H1 (cell line): ENCODE results near the gene TJP3. TPM values are rescaled to one million over a fixed set of nuclear protein-coding genes. Genes with fewer than 3 reads are reported as not detected.

Experiments
- CTCF ChIA-PET: fragments of 300-600 bp; sonication (Branson Sonifier 250); formaldehyde crosslinking; loops from one replicate; lab custom pipeline; 2021; ENCODE audit not compliant: partially characterized antibody; lab: Charles Lee
- POLR2A ChIA-PET: fragments of 300-600 bp; sonication (Branson Sonifier 250); formaldehyde crosslinking; loops from one replicate; lab custom pipeline; 2021; ENCODE audit warnings: inconsistent platforms; ENCODE audit not compliant: partially characterized antibody; lab: Charles Lee
- DNase-seq, 2 experiments: peaks; one replicate each; pipeline versions ENCODE4 v3.0.0 to v3.0.0-alpha.2; 2010 to 2022; ENCODE audit warnings: low spot score in 2 of 2, low read depth in 1 of 2, mixed read lengths in 1 of 2
- FAIRE-seq: peaks from 2 replicates; lab custom pipeline; 2011; peaks lifted over from hg19 to GRCh38; lab: Jason Lieb, UNC
- H2AFZ ChIP-seq: 2 replicates; pipeline ENCODE4 v1.8.1; 2012; ENCODE audit warnings: low read length, inconsistent platforms
- H2AK5ac ChIP-seq: 2 replicates; pipeline ENCODE4 v1.6.1; 2013; ENCODE audit warnings: low read depth, low read length
- H2BK120ac ChIP-seq: replicated peaks from 2 replicates; pipeline ENCODE3; 2013; ENCODE audit warnings: low read depth, low read length, inconsistent platforms
- H2BK12ac ChIP-seq: 2 replicates; pipeline ENCODE4 v1.6.1; 2013; ENCODE audit warnings: low read depth, low read length
- H2BK15ac ChIP-seq: 2 replicates; pipeline ENCODE4 v1.6.1; 2013; ENCODE audit warnings: low read length
- H2BK20ac ChIP-seq: 2 replicates; pipeline ENCODE4 v1.6.1; 2013; ENCODE audit warnings: low read length
- H2BK5ac ChIP-seq: 2 replicates; pipeline ENCODE4 v1.6.1; 2013; ENCODE audit warnings: low read depth, low read length
- H3K14ac ChIP-seq: 2 replicates; pipeline ENCODE4 v1.6.1; 2013; ENCODE audit warnings: inconsistent platforms; ENCODE audit not compliant: insufficient read length
- H3K18ac ChIP-seq: 2 replicates; pipeline ENCODE4 v1.6.1; 2013; ENCODE audit warnings: low read length; ENCODE audit errors: extremely low read depth
- H3K23ac ChIP-seq: 2 replicates; pipeline ENCODE4 v1.6.1; 2013; ENCODE audit warnings: inconsistent platforms; ENCODE audit not compliant: insufficient read length
- H3K23me2 ChIP-seq: 2 replicates; pipeline ENCODE4 v1.6.1; 2013; ENCODE audit warnings: low read depth, low read length
- H3K27ac ChIP-seq: 2 replicates; pipeline ENCODE4 v1.6.1; 2011; ENCODE audit warnings: low read depth, low read length, inconsistent platforms
- H3K27me3 ChIP-seq, 4 experiments: replicated peaks in 1 of 4; 1 replicate in 1 of 4; 2 replicates in 3 of 4; pipeline versions ENCODE4 v1.6.1 to v1.8.1; 2011 to 2013; ENCODE audit warnings: low read length in 3 of 4, mild to moderate bottlenecking in 3 of 4, inconsistent platforms in 2 of 4, mixed read lengths in 2 of 4, moderate library complexity in 1 of 4; ENCODE audit not compliant: control insufficient read depth in 3 of 4, insufficient read depth in 3 of 4; ENCODE audit errors: extremely low read depth in 1 of 4
- H3K36me3 ChIP-seq, 4 experiments: 2 replicates each; pipeline versions ENCODE4 v1.6.1 to v1.8.1; 2011 to 2013; ENCODE audit warnings: mild to moderate bottlenecking in 4 of 4, low read length in 3 of 4, moderate library complexity in 2 of 4, control low read depth in 1 of 4, inconsistent platforms in 1 of 4; ENCODE audit not compliant: insufficient read depth in 4 of 4, control insufficient read depth in 2 of 4
- H3K4ac ChIP-seq: replicated peaks from 2 replicates; pipeline ENCODE3; 2013; ENCODE audit warnings: low read length, low read depth, mixed read lengths, inconsistent platforms; ENCODE audit not compliant: insufficient read length
- H3K4me1 ChIP-seq, 4 experiments: replicated peaks in 1 of 4; 1 replicate in 1 of 4; 2 replicates in 3 of 4; pipeline versions ENCODE4 v1.6.1 to v1.8.1; 2011 to 2013; ENCODE audit warnings: low read length in 3 of 4, inconsistent platforms in 2 of 4, mixed read lengths in 1 of 4; ENCODE audit not compliant: insufficient read depth in 4 of 4, control insufficient read depth in 3 of 4
- H3K4me2 ChIP-seq, 2 experiments: 2 replicates each; pipeline versions ENCODE4 v1.6.1 to v1.8.1; 2011 to 2013; ENCODE audit warnings: low read depth in 2 of 2, low read length in 2 of 2, control low read depth in 1 of 2, inconsistent platforms in 1 of 2, mild to moderate bottlenecking in 1 of 2; ENCODE audit not compliant: insufficient read depth in 1 of 2
- H3K4me3 ChIP-seq, 4 experiments: fragments of 200-600, 300-600 bp in 1 of 4; sonication (generic), shearing (Covaris generic), sonication (Bioruptor Twin) in 1 of 4; 2 replicates each; pipeline versions ENCODE4 v1.5.1 to v1.8.1; 2011 to 2016; ENCODE audit warnings: low read length in 4 of 4, low read depth in 3 of 4, control low read depth in 2 of 4, inconsistent platforms in 2 of 4, mild to moderate bottlenecking in 2 of 4, mixed read lengths in 1 of 4, moderate library complexity in 1 of 4; ENCODE audit not compliant: insufficient read depth in 2 of 4; ENCODE audit errors: extremely low read depth in 1 of 4
- H3K56ac ChIP-seq: replicated peaks from 2 replicates; pipeline ENCODE3; 2013; ENCODE audit warnings: low read depth, mild to moderate bottlenecking, mixed read lengths, low read length, inconsistent platforms; ENCODE audit not compliant: insufficient read length
- H3K79me1 ChIP-seq: 2 replicates; pipeline ENCODE4 v1.6.1; 2013; ENCODE audit warnings: low read depth, low read length, control low read depth
- H3K79me2 ChIP-seq, 2 experiments: 2 replicates each; pipeline versions ENCODE4 v1.6.1 to v1.8.1; 2012 to 2013; ENCODE audit warnings: low read length in 2 of 2, mild to moderate bottlenecking in 2 of 2, inconsistent platforms in 1 of 2; ENCODE audit not compliant: insufficient read depth in 2 of 2, control insufficient read depth in 1 of 2
- H3K9ac ChIP-seq, 4 experiments: replicated peaks in 1 of 4; 1 replicate in 1 of 4; 2 replicates in 3 of 4; pipeline versions ENCODE4 v1.6.1 to v1.8.1; 2011 to 2013; ENCODE audit warnings: low read depth in 3 of 4, low read length in 3 of 4, control low read depth in 2 of 4, mild to moderate bottlenecking in 2 of 4, moderate library complexity in 2 of 4, inconsistent platforms in 1 of 4; ENCODE audit errors: extremely low read depth in 1 of 4
- H3K9me3 ChIP-seq, 2 experiments: 2 replicates each; pipeline versions ENCODE4 v1.6.1 to v1.8.1; 2012 to 2013; ENCODE audit warnings: mild to moderate bottlenecking in 2 of 2, moderate library complexity in 2 of 2, control low read depth in 1 of 2, inconsistent platforms in 1 of 2, low read depth in 1 of 2, low read length in 1 of 2, mixed read lengths in 1 of 2; ENCODE audit not compliant: insufficient read depth in 2 of 2
- H4K20me1 ChIP-seq, 2 experiments: replicated peaks in 1 of 2; 2 replicates each; pipeline versions ENCODE3 to v1.8.1; 2011 to 2013; ENCODE audit warnings: inconsistent platforms in 2 of 2, low read length in 2 of 2, mild to moderate bottlenecking in 1 of 2; ENCODE audit not compliant: insufficient read depth in 2 of 2, control insufficient read depth in 1 of 2
- H4K5ac ChIP-seq: 2 replicates; pipeline ENCODE4 v1.6.1; 2013; ENCODE audit warnings: low read length, low read depth, mixed read lengths, inconsistent platforms; ENCODE audit not compliant: insufficient read length
- H4K8ac ChIP-seq: 2 replicates; pipeline ENCODE4 v1.8.0; 2013; ENCODE audit warnings: mild to moderate bottlenecking, moderate library complexity, low read length, inconsistent platforms; ENCODE audit not compliant: insufficient read depth; ENCODE audit errors: extremely low read depth
- H4K91ac ChIP-seq: replicated peaks from 2 replicates; pipeline ENCODE3; 2013; ENCODE audit warnings: low read length, mixed read lengths, inconsistent platforms; ENCODE audit not compliant: insufficient read length
- BACH1 ChIP-seq: IDR thresholded peaks from 2 replicates; pipeline ENCODE4 v1.6.1; 2012; ENCODE audit warnings: low read length, improper control_type of control experiment
- CHD1 ChIP-seq: IDR thresholded peaks from 2 replicates; pipeline ENCODE4 v1.6.1; 2012; ENCODE audit warnings: low read depth, low read length, improper control_type of control experiment
- EGR1 ChIP-seq: IDR thresholded peaks from 2 replicates; pipeline ENCODE4 v1.6.1; 2011; ENCODE audit warnings: low read depth, low read length, borderline replicate concordance
- GTF2F1 ChIP-seq: IDR thresholded peaks from 2 replicates; pipeline ENCODE4 v1.6.1; 2012; ENCODE audit warnings: low read depth, low read length, improper control_type of control experiment, borderline replicate concordance
- JUN ChIP-seq: IDR thresholded peaks from 2 replicates; pipeline ENCODE4 v1.6.1; 2011; ENCODE audit warnings: low read depth, mild to moderate bottlenecking, improper control_type of control experiment, low read length
- JUND ChIP-seq: IDR thresholded peaks from 2 replicates; pipeline ENCODE4 v1.6.1; 2011; ENCODE audit warnings: mild to moderate bottlenecking, improper control_type of control experiment, low read length
- MAFK ChIP-seq: IDR thresholded peaks from 2 replicates; pipeline ENCODE4 v1.6.1; 2012; ENCODE audit warnings: low read depth, mild to moderate bottlenecking, improper control_type of control experiment, low read length
- RFX5 ChIP-seq: IDR thresholded peaks from 2 replicates; pipeline ENCODE4 v1.6.1; 2011; ENCODE audit warnings: low read depth, low read length, improper control_type of control experiment, borderline replicate concordance
- TBP ChIP-seq: IDR thresholded peaks from 2 replicates; pipeline ENCODE4 v1.6.1; 2011; ENCODE audit warnings: low read depth, low read length, improper control_type of control experiment
- TCF12 ChIP-seq: IDR thresholded peaks from 2 replicates; pipeline ENCODE4 v1.6.1; 2011; ENCODE audit warnings: low read depth, mild to moderate bottlenecking, low read length
- ZNF274 ChIP-seq: IDR thresholded peaks from 2 replicates; pipeline ENCODE4 v1.7.0; 2012; ENCODE audit warnings: low read length, borderline replicate concordance; ENCODE audit errors: extremely low read depth
- WGBS, 2 experiments: shearing (Covaris generic) in 1 of 2; methylation state at CpG; one replicate each; pipeline versions ENCODE4 v1.1.6 to v1.1.7; 2013 to 2015; ENCODE audit warnings: low lambda C conversion rate in 2 of 2, mixed read lengths in 2 of 2, inconsistent platforms in 1 of 2, low coverage in 1 of 2, missing lambda C conversion rate in 1 of 2; ENCODE audit not compliant: insufficient replicate concordance in 2 of 2, insufficient coverage in 1 of 2, insufficient read length in 1 of 2; ENCODE audit errors: extremely low coverage in 1 of 2, missing lambda C conversion rate in 1 of 2; 5-methylcytosine and 5-hydroxymethylcytosine counted together
- polyA plus RNA-seq, 7 experiments: library from polyadenylated mRNA; depleted of rRNA in 3 of 7; stranded (reverse) in 5 of 7; unstranded in 2 of 7; fragments of >200 nt in 5 of 7; fragments of 200-250 nt in 2 of 7; gene quantifications; 1 replicate in 5 of 7; 2 replicates in 1 of 7; 4 replicates in 1 of 7; pipeline versions ENCODE4 v1.2.1 to v1.2.3, GENCODE V29; 2011 to 2013; ENCODE audit warnings: missing spikeins in 2 of 7, mixed read lengths in 2 of 7
- total RNA-seq: library from RNA; stranded (reverse); fragmentation: NEBNext Ultra II Directional; extraction: Animal tissue kit (Norgen Biotek cat#: 25700); gene quantifications from 2 replicates; pipeline ENCODE4 v1.2.1, GENCODE V29; 2021

Gene TJP3
- total and polyA plus RNA-seq, 2 of the 8 experiments (the other 6 are each of a cell fraction or from before 2014, with no cell fraction given), result 17.1 to 26.1 TPM

GRCh38 chr19:3694361-3695123, 13.6 kb upstream of the TJP3 start:
- no peak overlapping the region for H3K14ac ChIP-seq
- H3K23ac ChIP-seq, result no peak overlapping the region
- DNase-seq (no peak), FAIRE-seq (no peak)
- H3K4me3 ChIP-seq, result no peak overlapping the region
- H3K9ac ChIP-seq, result no peak overlapping the region; a peak in 1 of 7 replicates
- H3K23me2 ChIP-seq, result no peaks in the 10 kb centered on the region; the same call in 1 of the 2 replicates
- peaks cover 27% of the 10 kb centered on the region for H3K79me1 ChIP-seq
- no peak overlapping the region for H2BK5ac ChIP-seq
- H3K4me2 ChIP-seq, result no peak overlapping the region
- no peak overlapping the region for H3K27ac ChIP-seq
- no peaks in the 10 kb centered on the region; a peak in 2 of 7 replicates for H3K27me3 ChIP-seq
- H3K79me2 ChIP-seq, result peaks cover 0 to 64% of the 10 kb centered on the region in 2 experiments; a peak in 3 of 4 replicates
- no peak overlapping the region for H4K5ac ChIP-seq
- H2BK20ac ChIP-seq, result no peak overlapping the region
- WGBS, 2 experiments, result 91% methylated on average over 42 of the region's 42 CpGs; no CpG with 5 or more reads in 1 of the 2 experiments
- no peaks in the 10 kb centered on the region for H3K36me3 ChIP-seq
- no peak overlapping the region for H4K8ac ChIP-seq
- no peaks in the 10 kb centered on the region for H3K9me3 ChIP-seq
- no peak overlapping the region for H2BK120ac ChIP-seq
- TF ChIP-seq BACH1 (no peak), JUND (no peak), TBP (no peak), ZNF274 (no peak), JUN (no peak), EGR1 (no peak), CHD1 (no peak), GTF2F1 (no peak), RFX5 (no peak), MAFK (no peak), TCF12 (no peak)
- peaks cover 0 to 5% (median 0%) of the 10 kb centered on the region in 4 experiments; a peak in 2 of 7 replicates for H3K4me1 ChIP-seq
- H3K18ac ChIP-seq, result no peak overlapping the region
- no peak overlapping the region for H4K91ac ChIP-seq
- H2BK12ac ChIP-seq, result no peak overlapping the region
- peaks cover 12 to 47% of the 10 kb centered on the region in 2 experiments for H4K20me1 ChIP-seq
- CTCF ChIA-PET, result interaction anchor here (1.0 to 8.8 kb wide), 10 partner anchors 8 to 109 kb away, joined by 3 to 85 read pairs (median 6); partner anchors contain the start of gene TJP3
- no peak overlapping the region for H3K4ac ChIP-seq
- H2BK15ac ChIP-seq, result no peak overlapping the region
- POLR2A ChIA-PET, result interaction anchor here (0.6 to 2.3 kb wide), 2 partner anchors 11 to 248 kb away, joined by 3 to 6 read pairs; no protein-coding TSS in a partner anchor
- no peak overlapping the region for H3K56ac ChIP-seq
- no peak overlapping the region; the same call in 1 of the 2 replicates for H2AK5ac ChIP-seq
- no peak overlapping the region for H2AFZ ChIP-seq
